GM18502 (cell line): ENCODE measurements around the gene ZCCHC10.

Experiments used
- ATAC-seq: cut with Tn5 transposase; IDR thresholded peaks from one replicate; pipeline ENCODE4 v1.9.1; 2021; ENCODE audit warnings: mild to moderate bottlenecking; ENCODE audit not compliant: unreplicated experiment, poor library complexity

Gene ZCCHC10

GRCh38 chr5:133025804-133026663 is at the start of gene ZCCHC10:
TSS of gene ZCCHC10 (minus strand) at chr5:133026549. CDS start at chr5:133026537, 12 bp downstream.
- peak; percentile 93 for ATAC-seq

GRCh38 chr5:133075572-133076536 is 49.5 kb upstream of the ZCCHC10 start:
- ATAC-seq: no peak

- ATAC-seq: no peak
Measured at GRCh38 chr5:133072021-133072420, 45.7 kb upstream of the ZCCHC10 start.

- ATAC-seq: no peak
Measured at GRCh38 chr5:133066045-133066444, 39.7 kb upstream of the ZCCHC10 start.

GRCh38 chr5:133065471-133065870 is 39.1 kb upstream of the ZCCHC10 start:
- no peak for ATAC-seq

GRCh38 chr5:133063965-133064364 is 37.6 kb upstream of the ZCCHC10 start:
- no peak for ATAC-seq

- no peak for ATAC-seq
Measured at GRCh38 chr5:133062276-133062675, 35.9 kb upstream of the ZCCHC10 start.

GRCh38 chr5:133059621-133060020 is 33.3 kb upstream of the ZCCHC10 start:
- no peak for ATAC-seq

- no peak for ATAC-seq
Measured at GRCh38 chr5:133056891-133057290, 30.5 kb upstream of the ZCCHC10 start.

- no peak for ATAC-seq
Measured at GRCh38 chr5:133054697-133055471, 28.5 kb upstream of the ZCCHC10 start.

- ATAC-seq: no peak
Measured at GRCh38 chr5:133053448-133053847, 27.1 kb upstream of the ZCCHC10 start.

- ATAC-seq: peak; percentile 37
Measured at GRCh38 chr5:133052317-133053175, 26.2 kb upstream of the ZCCHC10 start.

- peak; percentile 87 for ATAC-seq
Measured at GRCh38 chr5:133051542-133052316, 25.4 kb upstream of the ZCCHC10 start, which contains the start of gene HSPA4. TSS of gene HSPA4 (plus strand) at chr5:133052013. CDS start at chr5:133052251, 238 bp downstream.

- peak; percentile 0 for ATAC-seq
Measured at GRCh38 chr5:133051061-133051541, 24.8 kb upstream of the ZCCHC10 start.

- no peak for ATAC-seq
Measured at GRCh38 chr5:133050521-133050920, 24.2 kb upstream of the ZCCHC10 start.

- ATAC-seq: no peak
Measured at GRCh38 chr5:133049726-133050048, 23.3 kb upstream of the ZCCHC10 start.

- ATAC-seq: no peak
Measured at GRCh38 chr5:133048993-133049725, 22.8 kb upstream of the ZCCHC10 start.

- ATAC-seq: no peak
Measured at GRCh38 chr5:133047404-133047803, 21.1 kb upstream of the ZCCHC10 start.
